ENCODE results near the gene TMEM140. TPM values are rescaled to one million over a fixed set of nuclear protein-coding genes. Genes with fewer than 3 reads are reported as not detected.

TMEM140 gene
- total RNA-seq, 1 experiment from 2014 or later: not detected

GRCh38 chr7:135190703-135191102 lies 42.8 kb downstream of the TMEM140 start:
- intact Hi-C loops (cut with micrococcal nuclease; ENCODE audit: unreplicated experiment): no loop called here

GRCh38 chr7:135192914-135193536 lies 45.2 kb downstream of the TMEM140 start:
- intact Hi-C loops (cut with micrococcal nuclease; ENCODE audit: unreplicated experiment): no loop called here
- TF ChIP-seq EZH2 (IDR thresholded peaks at IDR 0.05; ENCODE audit: borderline replicate concordance, low read depth, low read length, poor library complexity, severe bottlenecking): no peak
- TF ChIP-seq, protein P1, sequence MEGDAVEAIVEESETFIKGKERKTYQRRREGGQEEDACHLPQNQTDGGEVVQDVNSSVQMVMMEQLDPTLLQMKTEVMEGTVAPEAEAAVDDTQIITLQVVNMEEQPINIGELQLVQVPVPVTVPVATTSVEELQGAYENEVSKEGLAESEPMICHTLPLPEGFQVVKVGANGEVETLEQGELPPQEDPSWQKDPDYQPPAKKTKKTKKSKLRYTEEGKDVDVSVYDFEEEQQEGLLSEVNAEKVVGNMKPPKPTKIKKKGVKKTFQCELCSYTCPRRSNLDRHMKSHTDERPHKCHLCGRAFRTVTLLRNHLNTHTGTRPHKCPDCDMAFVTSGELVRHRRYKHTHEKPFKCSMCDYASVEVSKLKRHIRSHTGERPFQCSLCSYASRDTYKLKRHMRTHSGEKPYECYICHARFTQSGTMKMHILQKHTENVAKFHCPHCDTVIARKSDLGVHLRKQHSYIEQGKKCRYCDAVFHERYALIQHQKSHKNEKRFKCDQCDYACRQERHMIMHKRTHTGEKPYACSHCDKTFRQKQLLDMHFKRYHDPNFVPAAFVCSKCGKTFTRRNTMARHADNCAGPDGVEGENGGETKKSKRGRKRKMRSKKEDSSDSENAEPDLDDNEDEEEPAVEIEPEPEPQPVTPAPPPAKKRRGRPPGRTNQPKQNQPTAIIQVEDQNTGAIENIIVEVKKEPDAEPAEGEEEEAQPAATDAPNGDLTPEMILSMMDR (conservative IDR thresholded peaks at IDR 0.05; ENCODE audit: low read depth, low read length): no peak
- H3K27ac ChIP-seq (ENCODE audit: low read depth, low read length, poor library complexity, severe bottlenecking): no peak overlapping the region
- POLR2A ChIA-PET (ENCODE audit: low non-redundant PET): no interaction called here
- no peaks in the 10 kb centered on the region for H3K36me3 ChIP-seq (ENCODE audit: insufficient read depth, low read length, poor library complexity, severe bottlenecking)
- CTCF ChIA-PET: no interaction called here
- no peak for DNase-seq (ENCODE audit: low spot score)
- H3K4me3 ChIP-seq (ENCODE audit: low read depth, low read length, poor library complexity, severe bottlenecking): no peak overlapping the region
- no peaks in the 10 kb centered on the region for H3K27me3 ChIP-seq (replicated peaks; ENCODE audit: insufficient read depth, low read depth, low read length, poor library complexity)
- H3K4me1 ChIP-seq (ENCODE audit: insufficient read depth, low read length, poor library complexity, severe bottlenecking): no peaks in the 10 kb centered on the region
- H3K9me3 ChIP-seq (ENCODE audit: low read depth, low read length, poor library complexity, severe bottlenecking): no peaks in the 10 kb centered on the region
- no TSS peak for BruUV-seq (replicated peaks)

More at GRCh38 chr7:135190703-135191102, 42.8 kb downstream of the TMEM140 start:
- no peaks in the 10 kb centered on the region for H3K9me3 ChIP-seq (ENCODE audit: low read depth, low read length, poor library complexity, severe bottlenecking)
- TF ChIP-seq, protein P1 (conservative IDR thresholded peaks at IDR 0.05; ENCODE audit: low read depth, low read length): no peak
- no peak for TF ChIP-seq EZH2 (IDR thresholded peaks at IDR 0.05; ENCODE audit: borderline replicate concordance, low read depth, low read length, poor library complexity, severe bottlenecking)
- no peaks in the 10 kb centered on the region for H3K27me3 ChIP-seq (replicated peaks; ENCODE audit: insufficient read depth, low read depth, low read length, poor library complexity)
- CTCF ChIA-PET: no interaction called here
- H3K27ac ChIP-seq (ENCODE audit: low read depth, low read length, poor library complexity, severe bottlenecking): no peak overlapping the region
- no peak for DNase-seq (ENCODE audit: low spot score)
- no peak overlapping the region for H3K4me3 ChIP-seq (ENCODE audit: low read depth, low read length, poor library complexity, severe bottlenecking)
- no TSS peak for BruUV-seq (replicated peaks)
- no peaks in the 10 kb centered on the region for H3K4me1 ChIP-seq (ENCODE audit: insufficient read depth, low read length, poor library complexity, severe bottlenecking)
- POLR2A ChIA-PET (ENCODE audit: low non-redundant PET): no interaction called here
- H3K36me3 ChIP-seq (ENCODE audit: insufficient read depth, low read length, poor library complexity, severe bottlenecking): no peaks in the 10 kb centered on the region

- intact Hi-C loops (cut with micrococcal nuclease; ENCODE audit: unreplicated experiment): no loop called here
- no TSS peak for BruUV-seq (replicated peaks)
- H3K27ac ChIP-seq (ENCODE audit: low read depth, low read length, poor library complexity, severe bottlenecking): no peak overlapping the region
- ChIA-PET CTCF (no interaction called here), POLR2A (ENCODE audit: low non-redundant PET) (no interaction called here)
- no peaks in the 10 kb centered on the region for H3K4me1 ChIP-seq (ENCODE audit: insufficient read depth, low read length, poor library complexity, severe bottlenecking)
- no peak overlapping the region for H3K4me3 ChIP-seq (ENCODE audit: low read depth, low read length, poor library complexity, severe bottlenecking)
- H3K36me3 ChIP-seq (ENCODE audit: insufficient read depth, low read length, poor library complexity, severe bottlenecking): no peaks in the 10 kb centered on the region
- TF ChIP-seq EZH2 (IDR thresholded peaks at IDR 0.05; ENCODE audit: borderline replicate concordance, low read depth, low read length, poor library complexity, severe bottlenecking): no peak
- TF ChIP-seq, protein P1 (conservative IDR thresholded peaks at IDR 0.05; ENCODE audit: low read depth, low read length): no peak
- H3K27me3 ChIP-seq (replicated peaks; ENCODE audit: insufficient read depth, low read depth, low read length, poor library complexity): no peaks in the 10 kb centered on the region
- DNase-seq (ENCODE audit: low spot score): no peak
- no peaks in the 10 kb centered on the region for H3K9me3 ChIP-seq (ENCODE audit: low read depth, low read length, poor library complexity, severe bottlenecking)
Measured at GRCh38 chr7:135193615-135194081, 45.8 kb downstream of the TMEM140 start.

All from A673 (cell line).